Activated CD8-positive, alpha-beta memory T cell treated with anti-CD3 and anti-CD28 coated beads, Interleukin-2, amount 50 U/mL, for 24 hours (primary cell): ENCODE results near the gene GALNTL6.
"Not testable (repeated sequence)": the region's sequence is repeated elsewhere in the genome, so short reads cannot be mapped to it uniquely, and the experiment has no call there.

Source experiments
- DNase-seq: peaks from one replicate; pipeline ENCODE4 v3.0.0-alpha.2; 2020; ENCODE audit errors: extremely low read depth

Gene GALNTL6

GRCh38 chr4:172938072-172938829 is 1125.0 kb downstream of the GALNTL6 start:
- no peak for DNase-seq

- no peak for DNase-seq
Measured at GRCh38 chr4:172938870-172939269, 1125.7 kb downstream of the GALNTL6 start.

- DNase-seq: no peak
Measured at GRCh38 chr4:172942840-172943239, 1129.6 kb downstream of the GALNTL6 start.

DNA sequence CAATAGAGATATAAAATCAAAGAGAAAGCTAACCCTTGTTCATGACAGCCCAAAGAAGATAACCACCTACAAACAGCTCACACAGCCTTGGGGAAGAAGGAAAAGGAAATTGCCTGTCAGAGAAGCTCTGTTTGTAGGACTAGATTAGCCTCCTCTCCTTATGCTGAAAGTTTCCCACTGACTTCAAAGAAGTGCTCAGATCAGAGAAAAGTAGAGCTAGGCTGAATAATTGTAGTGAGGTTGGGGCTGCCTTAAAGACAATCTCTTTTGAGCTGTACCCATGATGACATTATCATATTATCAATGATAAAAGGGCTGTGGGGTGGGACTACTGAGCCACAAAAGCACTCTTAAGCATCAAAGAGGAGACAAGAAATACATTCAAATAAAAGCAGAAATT is 1132.4 kb downstream of the GALNTL6 start:
- no peak for DNase-seq

DNA sequence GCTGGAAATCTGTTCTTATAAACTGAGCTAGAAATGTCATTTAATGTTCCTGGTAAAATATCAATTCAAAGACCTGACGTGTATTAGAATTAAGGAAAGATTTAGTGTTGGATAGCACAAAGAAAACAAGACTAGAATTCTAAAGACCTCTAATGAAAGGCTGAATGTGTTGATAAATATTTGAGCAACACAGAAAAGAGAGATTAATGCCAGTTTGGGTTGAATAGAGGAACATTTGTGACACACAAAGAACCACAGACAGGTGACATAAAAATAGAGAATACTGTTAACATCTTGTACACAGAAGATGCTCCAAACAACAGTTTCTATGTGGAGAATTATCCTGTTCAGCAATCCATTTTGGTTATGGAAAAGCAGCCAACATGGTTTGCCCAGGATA is 1133.3 kb downstream of the GALNTL6 start:
- DNase-seq: no peak

DNA sequence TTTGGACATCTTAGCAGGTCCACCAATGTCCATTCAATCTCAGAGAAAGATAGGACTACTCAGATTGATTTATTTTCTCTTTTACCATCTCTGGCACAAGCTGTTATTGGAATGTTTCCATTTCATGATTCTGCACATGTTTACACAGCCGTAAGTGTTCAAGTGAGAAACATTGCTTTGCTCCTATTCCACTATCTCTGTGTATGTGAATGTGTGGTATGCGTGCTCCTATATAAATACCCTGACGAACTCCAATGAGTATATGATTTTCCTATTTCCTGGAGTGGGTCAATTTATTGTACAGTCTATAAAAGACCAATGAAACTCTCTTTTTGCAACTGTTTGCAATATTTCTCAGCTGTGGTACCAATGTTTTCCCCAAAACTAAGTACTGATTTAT is 1134.4 kb downstream of the GALNTL6 start:
- no peak for DNase-seq

GRCh38 chr4:172950990-172951389 is 1137.8 kb downstream of the GALNTL6 start:
- no peak for DNase-seq

DNA sequence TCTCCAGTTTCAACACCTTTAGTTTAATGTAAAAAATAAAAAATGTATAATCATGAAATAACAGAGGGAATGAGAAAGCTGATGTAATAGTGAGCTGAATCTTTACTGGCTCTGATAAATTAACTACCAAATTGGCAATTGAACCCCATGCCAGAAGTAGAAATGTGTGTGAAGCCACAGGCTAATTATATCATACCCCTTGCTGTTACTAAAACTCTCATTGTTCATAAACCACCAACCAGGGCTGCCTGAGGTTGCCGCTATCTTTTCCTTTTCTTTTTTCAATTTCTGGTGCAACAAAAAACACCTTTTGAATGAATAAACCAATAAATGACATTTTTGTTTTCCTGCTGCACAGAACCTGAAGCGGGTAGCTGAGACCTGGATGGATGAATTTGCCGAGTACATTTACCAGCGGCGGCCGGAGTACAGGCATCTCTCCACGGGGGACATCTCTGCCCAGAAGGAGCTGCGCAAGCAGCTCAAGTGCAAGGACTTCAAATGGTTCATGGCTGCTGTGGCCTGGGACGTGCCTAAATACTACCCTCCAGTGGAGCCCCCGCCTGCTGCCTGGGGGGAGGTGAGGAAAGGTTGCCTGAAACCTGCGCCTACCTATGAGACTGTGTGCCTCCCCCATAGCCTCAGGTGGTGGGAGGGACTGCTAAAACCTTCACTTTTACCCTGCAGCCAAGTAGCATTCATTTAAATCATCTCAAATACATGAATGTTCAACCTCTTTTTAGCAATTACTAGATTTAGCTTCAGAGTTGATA is 1138.7 kb downstream of the GALNTL6 start:
- no peak for DNase-seq

- no peak for DNase-seq
Measured at GRCh38 chr4:172953896-172954568, 1140.8 kb downstream of the GALNTL6 start.

DNA sequence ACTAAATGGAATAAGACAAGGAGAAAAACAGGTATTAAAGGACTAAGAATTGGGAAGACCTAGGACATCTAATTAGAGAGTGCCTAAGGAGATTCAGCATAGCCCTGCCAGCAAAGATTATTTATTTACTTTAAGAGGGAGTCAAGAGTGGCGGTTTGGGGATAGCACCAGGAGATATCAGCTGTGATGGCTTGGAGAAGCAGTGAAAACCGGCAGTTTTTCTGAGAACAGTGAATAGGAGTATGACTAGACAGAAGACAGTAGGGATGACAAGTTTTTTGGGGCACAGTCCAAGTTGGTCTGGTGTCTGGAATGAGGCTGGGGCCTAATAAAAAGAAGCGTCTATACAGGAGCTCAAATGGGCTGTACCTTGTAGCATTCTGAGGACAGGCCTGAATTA is 1143.1 kb downstream of the GALNTL6 start:
- not testable (repeated sequence) for DNase-seq

DNA sequence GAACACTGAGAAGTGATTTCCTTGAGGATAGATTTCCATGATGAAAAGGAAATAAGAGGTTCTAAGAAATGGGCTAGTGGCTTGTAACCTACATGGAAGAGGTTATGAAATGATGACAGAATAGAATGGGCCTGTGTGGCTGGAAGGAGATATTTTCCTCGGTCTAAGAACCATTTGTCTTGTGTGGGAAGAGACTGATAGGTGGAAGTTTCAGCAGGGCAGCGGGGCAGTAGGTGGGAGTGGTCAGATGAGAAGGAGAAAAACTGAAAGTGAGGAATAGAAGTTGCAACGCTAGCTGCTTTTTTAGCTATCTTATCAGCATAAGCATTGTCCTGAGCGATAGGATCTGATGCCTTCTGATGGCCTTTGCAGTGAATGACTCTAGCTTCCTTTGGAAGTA is 1144.0 kb downstream of the GALNTL6 start:
- DNase-seq: no peak

- DNase-seq: no peak
Measured at GRCh38 chr4:172962564-172963353, 1149.6 kb downstream of the GALNTL6 start.

GRCh38 chr4:172963498-172964294 is 1150.5 kb downstream of the GALNTL6 start:
- DNase-seq: no peak

DNA sequence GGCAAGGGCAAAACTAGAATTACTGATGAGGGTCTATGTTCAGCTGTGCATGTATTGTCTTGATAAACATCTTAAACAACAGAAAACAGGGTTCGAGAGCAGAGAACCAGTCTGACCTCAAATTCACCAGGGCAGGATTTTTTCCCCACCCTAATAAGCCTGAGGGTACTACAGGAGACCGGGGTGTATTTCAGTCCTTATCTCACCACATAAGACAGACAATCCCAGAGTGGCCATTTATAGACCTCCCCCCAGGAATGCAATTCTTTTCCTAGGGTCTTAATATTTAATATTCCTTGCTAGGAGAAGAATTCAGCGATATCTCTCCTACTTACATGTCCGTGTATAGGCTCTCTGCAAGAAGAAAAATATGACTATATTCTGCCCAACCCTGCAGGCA is 1157.0 kb downstream of the GALNTL6 start:
- not testable (repeated sequence) for DNase-seq

DNA sequence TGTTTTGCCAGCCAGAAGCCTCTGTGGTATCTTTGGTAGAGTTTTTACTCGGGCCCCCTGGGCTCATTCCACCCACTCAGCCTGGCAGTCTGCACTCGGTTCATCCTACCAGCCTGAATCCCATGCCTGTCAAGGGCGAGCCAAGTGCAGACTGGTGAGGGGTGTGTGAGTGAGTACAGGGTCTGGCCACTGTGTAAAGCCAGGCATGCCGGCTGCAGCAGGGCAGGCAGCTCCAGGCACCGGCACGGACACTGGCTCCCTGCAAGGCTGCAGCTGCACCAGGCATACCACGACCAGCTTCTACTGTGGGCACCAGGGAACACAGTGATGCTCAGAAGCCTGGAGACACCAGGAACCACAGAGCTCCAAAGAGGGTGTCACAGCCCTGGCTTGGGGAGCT is 1161.4 kb downstream of the GALNTL6 start:
- no peak for DNase-seq

- DNase-seq: no peak
Measured at GRCh38 chr4:172975651-172976229, 1162.5 kb downstream of the GALNTL6 start.

DNA sequence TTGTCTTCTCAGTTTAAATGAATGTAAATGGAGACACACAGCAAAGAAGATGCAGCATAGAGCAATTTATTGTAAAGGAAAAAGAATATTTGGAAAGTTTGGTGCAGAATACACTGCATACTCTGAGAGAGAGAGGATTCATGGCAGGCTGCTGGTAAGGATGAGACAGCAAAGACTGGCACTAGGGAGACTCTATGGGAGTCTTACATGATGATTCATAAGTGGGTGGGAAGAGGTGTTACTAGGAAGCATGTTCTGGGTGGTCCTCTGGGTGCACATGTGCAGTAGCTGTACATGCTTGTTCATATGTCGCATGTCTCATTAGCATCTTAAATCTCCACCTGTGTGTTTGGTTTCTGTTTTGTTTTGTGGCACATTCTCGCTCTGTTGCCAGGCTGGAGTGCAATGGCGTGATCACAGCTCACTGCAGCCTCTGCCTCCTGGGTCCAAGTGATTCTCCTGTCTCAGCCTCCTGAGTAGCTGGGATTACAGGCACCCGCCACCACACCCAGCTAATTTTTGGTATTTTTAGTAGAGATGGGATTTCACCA is 1164.4 kb downstream of the GALNTL6 start:
- not testable (repeated sequence) for DNase-seq

DNA sequence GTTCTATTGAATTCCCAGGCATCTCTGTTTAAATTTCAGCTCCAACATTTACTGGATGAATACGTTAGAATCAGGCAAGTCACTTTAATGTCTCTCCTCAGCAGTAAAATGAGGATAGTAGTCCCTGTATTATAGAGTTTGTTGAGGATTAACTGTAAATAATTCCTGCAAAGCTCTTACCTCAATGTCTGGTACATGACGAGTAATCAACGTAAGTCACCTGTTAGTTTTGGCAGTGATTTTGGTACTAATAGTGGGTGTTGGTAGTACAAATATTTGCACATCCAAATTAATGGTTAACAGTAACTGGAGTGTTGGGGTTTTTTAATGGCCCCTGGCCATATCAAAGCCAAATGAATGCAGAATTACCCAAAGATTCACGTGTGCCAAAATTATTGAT is 1165.6 kb downstream of the GALNTL6 start:
- DNase-seq: no peak

DNA sequence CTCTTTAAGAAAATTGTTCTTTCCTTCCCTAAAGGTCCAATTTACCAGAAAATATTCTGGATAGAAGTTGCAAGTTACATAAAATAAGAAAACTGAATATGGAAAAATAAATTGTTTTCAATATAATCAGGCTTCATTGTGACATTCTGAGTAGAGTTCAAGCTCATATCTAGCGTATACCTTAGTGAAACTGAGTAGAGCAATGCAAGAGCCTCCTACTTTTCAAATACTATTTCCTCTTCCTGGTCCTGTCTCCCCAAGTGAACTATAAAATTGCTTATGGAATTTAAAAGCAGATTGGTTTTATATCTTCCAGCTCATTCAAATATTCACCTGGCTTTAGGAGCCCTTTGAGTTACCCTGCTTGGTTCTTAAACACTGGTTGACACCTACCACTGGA is 1166.1 kb downstream of the GALNTL6 start:
- DNase-seq: no peak

DNA sequence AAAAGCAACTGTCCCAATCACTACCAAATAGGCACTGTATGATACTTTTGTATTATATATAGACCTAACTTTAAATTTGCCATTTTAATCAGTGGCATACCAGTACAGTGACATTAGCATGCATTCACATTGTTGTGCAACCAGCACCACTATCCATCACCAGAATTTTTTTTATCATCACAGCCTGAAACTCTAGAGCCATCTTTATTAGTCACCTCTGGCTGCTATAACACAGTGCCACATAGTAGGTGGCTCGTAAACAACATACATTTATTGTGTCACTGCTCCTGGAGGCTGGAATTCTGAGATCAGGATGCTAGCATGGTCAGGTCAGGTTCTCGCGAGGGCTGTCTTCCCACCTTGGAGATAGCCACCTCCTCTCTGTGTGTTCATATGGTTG is 1167.0 kb downstream of the GALNTL6 start:
- DNase-seq: no peak
